Fibroblast of villous mesenchyme (primary cell): Measurements from ENCODE around the gene KATNA1. TPM values are rescaled to one million over a fixed set of nuclear protein-coding genes. Genes with fewer than 3 reads are reported as not detected.

Experiments used
- DNase-seq: peaks from one replicate; pipeline ENCODE4 v3.0.0-alpha.2; 2010; ENCODE audit warnings: low read depth
- H3K4me3 ChIP-seq: 2 replicates; pipeline ENCODE4 v1.5.1; 2011; ENCODE audit warnings: low read depth, mild to moderate bottlenecking, low read length
- CTCF ChIP-seq: IDR thresholded peaks from 2 replicates; pipeline ENCODE4 v1.5.1; 2012; ENCODE audit warnings: low read depth, mild to moderate bottlenecking, low read length; ENCODE audit not compliant: insufficient read depth
- total RNA-seq: library from RNA; depleted of rRNA; stranded (reverse); fragments of >200 nt; gene quantifications from 2 replicates; pipeline ENCODE4 v1.2.3, GENCODE V29; 2012

KATNA1 gene
- total RNA-seq, 1 donor = 21.6 TPM

- no peak for TF ChIP-seq CTCF
- no peak for DNase-seq
Measured at GRCh38 chr6:149646599-149646998, 1.9 kb downstream of the KATNA1 start.

GRCh38 chr6:149642829-149643580 lies 5.5 kb downstream of the KATNA1 start:
- no peak for TF ChIP-seq CTCF
- H3K4me3 ChIP-seq = no peak overlapping the region
- peak; percentile 16 for DNase-seq

More at GRCh38 chr6:149646599-149646998, 1.9 kb downstream of the KATNA1 start:
- peak overlapping the region; percentile 75 for H3K4me3 ChIP-seq

DNA sequence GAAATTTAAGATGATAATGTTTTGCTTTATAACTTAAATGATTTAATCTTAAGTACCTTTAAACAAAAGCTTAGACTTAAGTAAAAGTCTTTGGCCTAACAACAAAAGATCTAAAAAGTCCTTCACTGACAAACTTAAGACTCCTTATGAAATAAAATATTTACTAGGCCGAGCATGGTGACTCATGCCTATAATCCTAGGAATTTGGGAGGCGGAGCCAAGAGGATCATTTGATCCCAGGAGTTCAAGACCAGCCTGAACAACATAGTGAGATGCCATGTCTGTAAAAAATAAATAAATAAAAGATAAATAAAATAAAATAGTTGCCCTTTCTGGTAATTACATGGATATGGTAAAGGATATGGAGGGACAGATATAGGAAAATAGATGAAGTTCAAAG lies 12.4 kb downstream of the KATNA1 start:
- no peak for TF ChIP-seq CTCF
- no peak overlapping the region for H3K4me3 ChIP-seq
- DNase-seq = peak; percentile 62

DNA sequence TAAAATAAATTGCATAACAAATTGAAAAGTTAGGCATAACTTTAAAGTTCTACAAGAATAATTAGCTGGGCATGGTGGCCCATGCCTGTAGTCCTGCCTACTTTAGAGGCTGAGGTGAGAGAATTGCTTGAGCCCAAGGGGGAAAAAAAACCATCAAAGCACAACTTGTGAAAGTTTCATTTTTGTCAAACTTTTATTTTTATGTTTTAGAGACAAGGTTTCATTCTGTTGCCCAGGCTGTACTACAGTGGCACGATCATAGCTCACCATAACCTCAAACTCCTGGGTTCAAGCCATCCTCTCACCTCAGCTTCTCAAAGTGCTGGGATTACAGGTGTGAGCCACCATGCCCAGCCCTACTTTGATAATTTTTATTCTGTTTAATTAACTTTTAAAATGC lies 14.2 kb downstream of the KATNA1 start:
- TF ChIP-seq CTCF = no peak
- H3K4me3 ChIP-seq = no peak overlapping the region
- DNase-seq = no peak

- H3K4me3 ChIP-seq = no peak overlapping the region
- DNase-seq = no peak
- no peak for TF ChIP-seq CTCF
Measured at GRCh38 chr6:149628875-149629510, 19.5 kb downstream of the KATNA1 start.

GRCh38 chr6:149627672-149628071 lies 20.8 kb downstream of the KATNA1 start:
- DNase-seq = no peak

More at GRCh38 chr6:149627672-149628071, 20.8 kb downstream of the KATNA1 start:
- no peak overlapping the region for H3K4me3 ChIP-seq
- TF ChIP-seq CTCF = no peak
